HepG2 (cell line): ENCODE results near the gene WDR62. TPM values are rescaled to one million over a fixed set of nuclear protein-coding genes. Genes with fewer than 3 reads are reported as not detected.
A peak's percentile ranks its signal among the peaks of the same experiment; 100 is the strongest.

ENCODE experiments used
- ARID5B ChIP-seq: IDR thresholded peaks from 2 replicates; pipeline ENCODE4 v1.4.0; 2020; ENCODE audit warnings: mild to moderate bottlenecking, missing genetic modification reagents
- BCL6 ChIP-seq: IDR thresholded peaks from 2 replicates; pipeline ENCODE4 v1.6.1; 2016; ENCODE audit warnings: missing genetic modification reagents, missing compliant biosample characterization
- BHLHE40 ChIP-seq: IDR thresholded peaks from 2 replicates; pipeline ENCODE4 v1.6.1; 2011; ENCODE audit warnings: low read length, improper control_type of control experiment
- CEBPB ChIP-seq: IDR thresholded peaks from 2 replicates; pipeline ENCODE4 v1.6.1; 2011; ENCODE audit warnings: low read depth, low read length, improper control_type of control experiment, borderline replicate concordance
- EHMT2 ChIP-seq: fragments of 200-600 bp; sonication (generic); IDR thresholded peaks from 2 replicates; pipeline ENCODE4 v1.7.0; 2017; ENCODE audit warnings: antibody characterized with exemption, low read depth, low read length, borderline replicate concordance
- FOXA3 ChIP-seq: IDR thresholded peaks from 2 replicates; pipeline ENCODE4 v1.6.1; 2016; ENCODE audit warnings: missing genetic modification reagents, missing compliant biosample characterization
- GTF3A ChIP-seq: sonication (generic); formaldehyde crosslinking; conservative IDR thresholded peaks from 2 replicates; pipeline ENCODE4 v1.4.0; 2020; ENCODE audit warnings: mild to moderate bottlenecking, missing genetic modification reagents
- KLF6 ChIP-seq: IDR thresholded peaks from 2 replicates; pipeline ENCODE4 v1.8.0; 2016; ENCODE audit warnings: missing biosample characterization, missing genetic modification reagents
- NFRKB ChIP-seq: fragments of 450-650 bp; IDR thresholded peaks from 2 replicates; pipeline ENCODE4 v1.6.1; 2017
- NPAS2 ChIP-seq: sonication (generic); formaldehyde crosslinking; IDR thresholded peaks from 2 replicates; pipeline ENCODE4 v1.8.0; 2022; ENCODE audit warnings: mild to moderate bottlenecking, missing genetic modification reagents, borderline replicate concordance
- POLR2AphosphoS5 ChIP-seq: IDR thresholded peaks from 2 replicates; pipeline ENCODE4 v1.6.1; 2012; ENCODE audit warnings: low read depth, low read length
- REXO4 ChIP-seq: sonication (generic); formaldehyde crosslinking; IDR thresholded peaks from 2 replicates; pipeline ENCODE4 v1.8.0; 2022; ENCODE audit warnings: missing genetic modification reagents, mild to moderate bottlenecking, borderline replicate concordance
- SIX4 ChIP-seq: sonication (generic); formaldehyde crosslinking; IDR thresholded peaks from 2 replicates; pipeline ENCODE4 v1.4.0; 2020; ENCODE audit warnings: missing genetic modification reagents
- SMARCE1 ChIP-seq: fragments of 450-650 bp; IDR thresholded peaks from 2 replicates; pipeline ENCODE4 v1.6.1; 2017; ENCODE audit warnings: borderline replicate concordance
- TP53 ChIP-seq: sonication (generic); formaldehyde crosslinking; conservative IDR thresholded peaks from 2 replicates; pipeline ENCODE4 v1.4.0; 2020; ENCODE audit warnings: missing genetic modification reagents
- ZFX ChIP-seq: sonication (generic); formaldehyde crosslinking; IDR thresholded peaks from 2 replicates; pipeline ENCODE4 v1.4.0; 2020; ENCODE audit warnings: mild to moderate bottlenecking, low read depth, missing genetic modification reagents, moderate library complexity
- ZMYM3 ChIP-seq: sonication (generic); formaldehyde crosslinking; IDR thresholded peaks from 2 replicates; pipeline ENCODE4 v1.5.1; 2020; ENCODE audit warnings: mild to moderate bottlenecking, missing genetic modification reagents
- ZNF138 ChIP-seq: sonication (generic); formaldehyde crosslinking; IDR thresholded peaks from 2 replicates; pipeline ENCODE4 v1.5.0; 2020; ENCODE audit warnings: mild to moderate bottlenecking, low read depth, missing genetic modification reagents
- ZNF354B ChIP-seq: sonication (generic); formaldehyde crosslinking; IDR thresholded peaks from 2 replicates; pipeline ENCODE4 v1.8.0; 2022; ENCODE audit warnings: mild to moderate bottlenecking, missing genetic modification reagents
- ZNF460 ChIP-seq: sonication (generic); formaldehyde crosslinking; IDR thresholded peaks from 2 replicates; pipeline ENCODE4 v1.5.1; 2020; ENCODE audit warnings: missing genetic modification reagents, mild to moderate bottlenecking, borderline replicate concordance
- ZNF629 ChIP-seq: sonication (generic); formaldehyde crosslinking; conservative IDR thresholded peaks from 2 replicates; pipeline ENCODE4 v1.5.0; 2020; ENCODE audit warnings: missing genetic modification reagents
- ZNF782 ChIP-seq: sonication (generic); formaldehyde crosslinking; IDR thresholded peaks from 2 replicates; pipeline ENCODE4 v1.4.0; 2020; ENCODE audit warnings: missing genetic modification reagents, mild to moderate bottlenecking, borderline replicate concordance
- ZNF788 ChIP-seq: sonication (generic); formaldehyde crosslinking; IDR thresholded peaks from 2 replicates; pipeline ENCODE4 v1.5.0; 2020; ENCODE audit warnings: mild to moderate bottlenecking, missing genetic modification reagents, borderline replicate concordance
- polyA plus RNA-seq, 8 experiments: library from polyadenylated mRNA; depleted of rRNA in 3 of 8; stranded (reverse) in 7 of 8; unstranded in 1 of 8; fragments of >200 nt; fragmentation: Illumina TruSeq in 4 of 8; extraction: Trizol in 4 of 8; gene quantifications; 2 replicates each; pipeline versions ENCODE4 v1.2.1 to v1.2.3, GENCODE V29; 2011 to 2016; ENCODE audit warnings: low read depth in 4 of 8, missing spikeins in 1 of 8, mixed read lengths in 1 of 8; ENCODE audit not compliant: insufficient read depth in 1 of 8
- total RNA-seq, 5 experiments: library from RNA; depleted of rRNA; stranded (reverse); fragments of >200 nt; fragmentation: Illumina TruSeq; extraction: Trizol; gene quantifications; 2 replicates each; pipeline ENCODE4 v1.2.3, GENCODE V29; 2016; ENCODE audit warnings: low read depth in 1 of 5
- TF ChIP-seq, protein P1 (sequence below), 2 experiments: sonication (generic) in 1 of 2; formaldehyde crosslinking in 1 of 2; IDR thresholded peaks; 2 replicates each; pipeline versions ENCODE4 v1.4.0 to v1.6.1; 2018 to 2020; ENCODE audit warnings: missing genetic modification reagents in 2 of 2, borderline replicate concordance in 1 of 2, low read depth in 1 of 2, mild to moderate bottlenecking in 1 of 2, missing biosample characterization in 1 of 2
- TF ChIP-seq, protein P2 (sequence below): sonication (generic); formaldehyde crosslinking; IDR thresholded peaks from 2 replicates; pipeline ENCODE4 v1.4.0; 2020; ENCODE audit warnings: low read depth, mild to moderate bottlenecking, missing genetic modification reagents

The WDR62 gene
- total and polyA plus RNA-seq, 2 of the 13 experiments (the other 11 are each of a cell fraction or from before 2014, with no cell fraction given), result 5.8 to 12.5 TPM

GRCh38 chr19:36114721-36115452 lies 60.2 kb downstream of the WDR62 start, which contains the start of gene POLR2I (continued):
- peak; percentile 47; the same call in 1 of the 2 replicates for TF ChIP-seq ARID5B (CRISPR knock-in tag)
- TF ChIP-seq NPAS2, result no peak
- TF ChIP-seq GTF3A, result no peak
- TF ChIP-seq ZNF138, result peak; percentile 62; the same call in 1 of the 2 replicates
- peak; percentile 57 for TF ChIP-seq FOXA3 (CRISPR knock-in tag)
- TF ChIP-seq TP53 (CRISPR knock-in tag), result peak; percentile 59
- peak; percentile 68 for TF ChIP-seq BCL6 (CRISPR knock-in tag)
- TF ChIP-seq BHLHE40, result peak; percentile 95
- TF ChIP-seq EHMT2, result no peak
- no peak for TF ChIP-seq SIX4 (CRISPR knock-in tag)
- no peak for TF ChIP-seq ZNF460 (CRISPR knock-in tag)
- TF ChIP-seq, protein P1, sequence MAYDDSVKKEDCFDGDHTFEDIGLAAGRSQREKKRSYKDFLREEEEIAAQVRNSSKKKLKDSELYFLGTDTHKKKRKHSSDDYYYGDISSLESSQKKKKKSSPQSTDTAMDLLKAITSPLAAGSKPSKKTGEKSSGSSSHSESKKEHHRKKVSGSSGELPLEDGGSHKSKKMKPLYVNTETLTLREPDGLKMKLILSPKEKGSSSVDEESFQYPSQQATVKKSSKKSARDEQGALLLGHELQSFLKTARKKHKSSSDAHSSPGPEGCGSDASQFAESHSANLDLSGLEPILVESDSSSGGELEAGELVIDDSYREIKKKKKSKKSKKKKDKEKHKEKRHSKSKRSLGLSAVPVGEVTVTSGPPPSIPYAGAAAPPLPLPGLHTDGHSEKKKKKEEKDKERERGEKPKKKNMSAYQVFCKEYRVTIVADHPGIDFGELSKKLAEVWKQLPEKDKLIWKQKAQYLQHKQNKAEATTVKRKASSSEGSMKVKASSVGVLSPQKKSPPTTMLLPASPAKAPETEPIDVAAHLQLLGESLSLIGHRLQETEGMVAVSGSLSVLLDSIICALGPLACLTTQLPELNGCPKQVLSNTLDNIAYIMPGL (CRISPR knock-in tag; IDR thresholded peaks at IDR 0.05; ENCODE audit: borderline replicate concordance in 1 of 2, low read depth in 1 of 2), result peak; percentile 32 to 58; a peak in 2 of 4 replicates
- TF ChIP-seq ZMYM3 (CRISPR knock-in tag), result no peak
- TF ChIP-seq KLF6 (CRISPR knock-in tag), result 0 out of 2 replicates have a peak, but pooled peaks have one; percentile 74
- TF ChIP-seq, protein P2, sequence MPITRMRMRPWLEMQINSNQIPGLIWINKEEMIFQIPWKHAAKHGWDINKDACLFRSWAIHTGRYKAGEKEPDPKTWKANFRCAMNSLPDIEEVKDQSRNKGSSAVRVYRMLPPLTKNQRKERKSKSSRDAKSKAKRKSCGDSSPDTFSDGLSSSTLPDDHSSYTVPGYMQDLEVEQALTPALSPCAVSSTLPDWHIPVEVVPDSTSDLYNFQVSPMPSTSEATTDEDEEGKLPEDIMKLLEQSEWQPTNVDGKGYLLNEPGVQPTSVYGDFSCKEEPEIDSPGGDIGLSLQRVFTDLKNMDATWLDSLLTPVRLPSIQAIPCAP (CRISPR knock-in tag), result no peak
- peak; percentile 70; the same call in 1 of the 2 replicates for TF ChIP-seq ZNF782 (CRISPR knock-in tag)
- no peak for TF ChIP-seq NFRKB
- no peak for TF ChIP-seq SMARCE1
- peak; percentile 65 for TF ChIP-seq POLR2AphosphoS5
- no peak for TF ChIP-seq CEBPB
- TF ChIP-seq ZNF629 (CRISPR knock-in tag), result peak; percentile 55
- TF ChIP-seq ZFX (CRISPR knock-in tag), result peak; percentile 59
- TF ChIP-seq ZNF354B (CRISPR knock-in tag), result no peak
- peak; percentile 68; the same call in 1 of the 2 replicates for TF ChIP-seq REXO4 (CRISPR knock-in tag)
- peak; percentile 91; the same call in 1 of the 2 replicates for TF ChIP-seq ZNF788 (CRISPR knock-in tag)
